Stimulated activated CD4-positive, alpha-beta T cell treated with anti-CD3 and anti-CD28 coated beads, Interleukin-2, amount 100 ng/mL, for 24 hours (primary cell): ENCODE measurements around the gene MRPS7.

ENCODE experiments used
- DNase-seq, 2 donors: peaks; one replicate each; pipeline ENCODE4 v3.0.0-alpha.2; 2020

MRPS7 gene

GRCh38 chr17:75261336-75262111 is at the start of gene MRPS7, which contains the start of gene GGA3:
MRPS7 (plus strand) TSS chr17:75261879; CDS start chr17:75261901, 22 bp downstream.
GGA3 (minus strand) TSS chr17:75261606; CDS start chr17:75261587, 19 bp downstream.
- DNase-seq: peak; percentile 96 to 97

DNA sequence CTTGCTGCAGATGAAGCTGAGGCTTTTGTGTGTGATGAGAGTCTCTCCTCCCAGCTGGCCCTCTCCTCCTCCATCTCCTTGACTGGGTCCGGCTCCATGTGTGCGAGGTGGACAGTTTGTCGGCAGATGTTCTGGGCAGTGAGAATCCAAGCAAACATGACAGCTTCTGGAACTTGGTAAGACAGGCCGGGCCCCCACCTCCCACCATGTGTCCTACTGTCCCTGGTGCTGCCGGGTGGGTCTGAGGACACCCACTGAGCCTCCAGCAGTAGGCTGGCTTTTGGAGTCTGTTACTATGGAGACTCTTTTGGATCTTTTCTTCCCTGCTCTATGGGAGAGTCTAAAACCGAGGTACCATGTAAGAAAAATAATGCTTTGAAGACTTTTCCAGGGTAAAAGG is 43.5 kb upstream of the MRPS7 start:
- no peak for DNase-seq

DNA sequence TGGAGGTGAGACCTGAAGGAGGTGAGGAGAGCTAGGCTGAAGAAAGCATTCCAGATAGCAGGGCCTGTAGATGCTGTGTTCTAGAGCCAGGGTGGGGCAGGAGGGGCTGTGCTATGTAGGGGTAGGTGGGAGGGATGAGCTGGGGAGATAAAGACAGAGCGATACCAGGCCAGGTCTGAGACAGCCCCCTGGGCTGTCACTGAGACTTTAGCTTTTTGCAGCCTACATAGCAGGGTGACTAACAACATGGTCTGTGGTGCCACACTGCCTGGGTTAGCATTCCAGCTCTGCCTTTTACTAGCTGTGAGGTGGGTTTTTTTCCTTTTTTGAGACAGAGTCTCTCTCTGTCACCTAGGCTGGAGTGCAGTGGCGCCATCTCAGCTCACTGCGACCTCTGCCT is 41.9 kb upstream of the MRPS7 start:
- no peak for DNase-seq

DNA sequence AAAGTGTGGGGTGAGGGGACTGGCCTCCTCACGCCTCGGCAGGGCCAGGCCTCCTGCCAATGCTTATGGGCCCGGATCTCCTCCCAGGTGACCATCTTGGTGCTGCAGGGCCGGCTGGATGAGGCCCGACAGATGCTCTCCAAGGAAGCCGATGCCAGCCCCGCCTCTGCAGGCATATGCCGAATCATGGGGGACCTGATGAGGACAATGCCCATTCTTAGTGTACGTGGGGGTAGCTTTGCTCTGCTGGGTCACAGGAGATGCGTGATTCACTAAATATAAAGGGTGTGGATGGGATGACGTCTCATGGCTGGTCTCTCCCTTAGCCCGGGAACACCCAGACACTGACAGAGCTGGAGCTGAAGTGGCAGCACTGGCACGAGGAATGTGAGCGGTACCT is 36.7 kb upstream of the MRPS7 start:
- no peak for DNase-seq

DNA sequence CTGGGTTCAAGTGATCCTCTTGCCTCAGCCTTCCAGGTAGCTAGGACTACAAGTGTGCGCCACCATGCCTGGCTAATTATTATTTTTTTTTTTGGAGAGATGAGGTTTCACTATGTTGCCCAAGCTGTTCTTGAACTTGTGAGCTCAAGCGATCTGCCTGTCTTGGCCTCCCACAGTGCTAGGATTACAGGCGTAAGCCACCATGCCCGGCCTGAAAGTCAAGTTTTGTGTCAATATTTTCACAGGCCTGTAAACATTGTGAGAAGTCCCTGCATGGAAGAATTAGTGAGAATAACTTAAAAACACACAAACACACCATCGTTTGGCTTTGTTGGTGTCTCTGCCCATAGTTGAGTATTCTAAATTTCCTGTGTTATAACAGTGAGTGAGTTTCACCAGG is 34.0 kb upstream of the MRPS7 start:
- no peak for DNase-seq

DNA sequence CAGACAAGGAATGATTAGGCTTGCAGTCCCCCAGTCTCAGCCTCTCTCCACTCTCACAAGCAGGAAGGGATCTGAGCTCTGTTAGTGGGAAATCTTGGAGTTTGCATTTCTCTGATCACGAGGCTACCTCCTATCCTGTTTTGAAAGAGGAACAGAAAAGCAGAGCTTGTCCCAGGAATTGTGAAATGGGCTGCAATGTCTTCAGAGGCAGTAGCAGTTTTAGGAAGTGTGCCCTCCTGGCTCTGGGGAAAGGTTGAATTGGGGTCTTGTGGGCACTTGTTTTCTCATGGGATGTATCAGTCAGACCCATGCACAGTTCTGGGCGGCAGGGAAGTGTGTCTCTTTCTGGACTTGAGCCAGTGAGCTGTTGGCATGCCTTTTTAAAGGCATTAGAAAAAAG is 33.4 kb upstream of the MRPS7 start:
- DNase-seq: no peak

- DNase-seq: no peak
These were observed 32.8 kb upstream of the MRPS7 start for GRCh38 chr17:75228847-75229246.

DNA sequence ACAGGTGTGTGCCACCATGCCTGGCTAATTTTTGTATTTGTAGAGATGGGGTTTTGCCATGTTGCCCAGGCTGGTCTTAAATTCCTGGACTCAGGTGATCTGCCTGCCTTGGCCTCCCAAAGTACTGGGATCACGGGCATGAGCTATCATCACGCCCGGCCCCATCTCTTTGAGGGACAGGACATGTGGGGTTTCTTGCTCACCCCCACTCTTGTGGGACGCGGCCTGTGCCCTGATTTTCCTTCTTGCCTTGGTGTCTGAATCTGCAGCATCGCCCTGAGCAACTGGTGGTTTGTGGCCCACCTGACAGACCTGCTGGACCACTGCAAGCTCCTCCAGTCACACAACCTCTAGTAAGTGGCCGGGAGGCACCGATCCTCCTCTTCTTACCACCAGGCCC is 30.6 kb upstream of the MRPS7 start:
- no peak for DNase-seq

DNA sequence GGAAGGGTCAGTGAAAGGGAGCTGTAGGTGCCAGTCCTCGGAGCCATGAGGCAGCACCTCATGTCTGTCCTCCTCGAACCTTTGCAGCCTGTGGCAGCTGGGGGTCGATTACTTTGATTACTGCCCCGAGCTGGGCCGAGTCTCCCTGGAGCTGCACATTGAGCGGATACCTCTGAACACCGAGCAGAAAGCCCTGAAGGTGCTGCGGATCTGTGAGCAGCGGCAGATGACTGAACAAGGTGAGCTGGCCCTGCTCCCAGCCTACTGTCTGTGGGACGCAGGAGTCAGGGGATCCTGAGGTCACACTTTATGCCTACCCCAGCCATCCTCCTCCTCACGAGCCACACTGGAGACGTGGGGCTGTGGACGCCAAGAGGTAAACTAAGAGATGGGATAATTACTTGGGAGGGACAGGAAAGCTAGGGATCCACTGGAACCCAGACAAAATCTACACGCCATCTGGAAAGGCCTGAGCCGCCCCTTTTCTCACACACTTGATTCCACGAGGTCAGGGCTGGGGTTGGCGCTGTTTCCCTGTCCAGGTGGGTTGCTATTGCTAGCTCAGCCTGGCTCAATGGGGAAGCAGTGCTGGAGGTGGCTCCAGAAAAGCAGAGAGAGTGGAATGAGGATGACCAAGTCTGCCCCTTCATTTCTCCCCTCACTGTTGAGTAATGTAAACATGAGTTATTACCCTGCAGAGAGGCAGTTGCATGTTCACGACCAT is 29.8 kb upstream of the MRPS7 start:
- DNase-seq: no peak

DNA sequence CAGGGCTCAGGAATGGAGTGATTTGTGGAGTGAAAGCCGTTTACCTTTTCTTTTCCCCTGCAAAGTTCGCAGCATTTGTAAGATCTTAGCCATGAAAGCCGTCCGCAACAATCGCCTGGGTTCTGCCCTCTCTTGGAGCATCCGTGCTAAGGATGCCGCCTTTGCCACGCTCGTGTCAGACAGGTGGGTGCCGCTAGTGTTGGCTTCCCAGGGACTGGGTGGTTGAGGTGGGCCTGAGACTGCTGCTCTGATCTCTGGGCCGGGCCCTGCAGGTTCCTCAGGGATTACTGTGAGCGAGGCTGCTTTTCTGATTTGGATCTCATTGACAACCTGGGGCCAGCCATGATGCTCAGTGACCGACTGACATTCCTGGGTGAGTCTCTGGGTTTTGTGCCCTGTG is 28.9 kb upstream of the MRPS7 start:
- no peak for DNase-seq

- no peak for DNase-seq
These were observed 24.3 kb upstream of the MRPS7 start for GRCh38 chr17:75237100-75238014.

DNA sequence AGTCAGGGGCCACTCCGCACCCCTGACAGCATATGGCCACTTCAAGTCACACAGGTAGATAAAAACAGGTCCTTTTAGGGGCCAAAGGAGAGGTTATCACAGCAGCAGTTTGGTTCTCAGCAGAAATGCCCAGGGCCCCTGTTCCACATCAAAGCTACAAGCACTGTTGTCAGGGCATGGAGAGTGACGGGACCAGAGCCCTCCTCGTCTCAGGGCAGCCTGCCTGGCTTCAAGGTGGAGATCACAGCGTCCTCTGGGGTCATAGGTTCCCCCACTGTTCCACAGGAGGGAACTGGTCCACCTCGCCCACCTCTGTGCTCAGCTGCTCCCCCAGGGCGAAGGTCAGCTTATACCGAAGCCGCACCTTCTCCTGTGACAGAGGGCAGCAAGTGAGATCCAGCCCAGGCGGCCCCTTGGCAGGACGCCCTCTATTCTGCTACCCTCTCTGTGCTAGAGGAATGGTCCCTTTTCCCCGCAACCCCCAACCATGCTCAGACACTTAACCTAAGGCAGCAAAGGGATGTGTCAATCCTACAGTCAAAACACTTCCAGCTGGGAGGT is 23.6 kb upstream of the MRPS7 start:
- no peak for DNase-seq

DNA sequence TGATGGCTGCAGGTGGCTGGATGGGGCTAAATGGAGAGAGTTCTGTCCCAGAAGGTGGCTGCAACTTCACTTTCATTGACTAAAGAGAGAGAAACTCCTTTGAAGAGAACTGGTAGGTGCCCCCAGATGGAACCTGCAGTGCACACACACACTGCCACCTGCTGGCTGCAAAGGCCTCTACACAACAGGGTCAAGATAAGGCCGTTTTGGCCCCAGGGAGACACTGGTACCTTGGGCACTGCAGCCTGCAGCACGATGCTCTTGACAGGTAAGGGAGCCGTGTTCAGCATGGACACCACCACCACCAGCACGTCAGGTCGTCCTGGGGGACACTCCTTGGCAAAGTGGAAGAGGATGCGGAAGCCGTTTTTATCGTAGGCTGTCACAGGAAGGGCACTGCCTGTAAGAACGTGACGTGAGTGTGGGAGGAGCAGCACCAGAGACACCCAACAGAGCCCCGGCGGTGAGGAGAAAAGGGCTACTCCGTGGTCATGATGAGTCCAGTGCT is 22.9 kb upstream of the MRPS7 start:
- DNase-seq: peak; percentile 67 to 71

GRCh38 chr17:75239214-75239613 is 22.5 kb upstream of the MRPS7 start:
- no peak for DNase-seq

DNA sequence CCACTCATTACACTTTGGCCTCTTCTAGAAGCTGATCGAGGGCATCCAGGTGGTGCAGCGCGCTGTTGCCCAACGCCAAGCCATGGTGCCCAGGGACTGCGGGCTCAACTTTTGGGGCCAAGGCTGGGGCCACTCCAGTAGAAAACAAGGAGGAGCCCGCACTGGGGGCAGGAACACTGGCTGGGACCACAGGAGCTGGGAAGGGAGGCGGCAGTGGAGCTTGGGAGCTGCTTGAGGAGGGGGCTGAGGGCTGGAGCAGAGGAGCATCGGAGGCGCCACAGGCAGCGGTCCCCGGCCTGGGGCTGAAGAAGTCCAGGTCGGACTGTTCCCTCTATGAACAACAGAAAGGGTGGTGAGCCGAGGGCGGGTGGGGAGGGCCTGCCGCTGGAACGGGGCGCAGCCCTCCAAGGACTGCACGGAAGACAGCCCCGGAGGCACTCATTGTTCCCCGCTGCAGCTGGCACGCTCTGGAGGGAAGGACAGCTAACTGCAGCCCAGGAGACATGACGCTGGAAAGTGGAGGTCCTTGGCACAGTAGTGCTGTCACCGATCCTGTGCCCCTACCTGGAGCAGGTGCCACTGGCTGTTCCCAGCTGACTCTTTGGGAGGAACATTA is 21.8 kb upstream of the MRPS7 start:
- no peak for DNase-seq

DNA sequence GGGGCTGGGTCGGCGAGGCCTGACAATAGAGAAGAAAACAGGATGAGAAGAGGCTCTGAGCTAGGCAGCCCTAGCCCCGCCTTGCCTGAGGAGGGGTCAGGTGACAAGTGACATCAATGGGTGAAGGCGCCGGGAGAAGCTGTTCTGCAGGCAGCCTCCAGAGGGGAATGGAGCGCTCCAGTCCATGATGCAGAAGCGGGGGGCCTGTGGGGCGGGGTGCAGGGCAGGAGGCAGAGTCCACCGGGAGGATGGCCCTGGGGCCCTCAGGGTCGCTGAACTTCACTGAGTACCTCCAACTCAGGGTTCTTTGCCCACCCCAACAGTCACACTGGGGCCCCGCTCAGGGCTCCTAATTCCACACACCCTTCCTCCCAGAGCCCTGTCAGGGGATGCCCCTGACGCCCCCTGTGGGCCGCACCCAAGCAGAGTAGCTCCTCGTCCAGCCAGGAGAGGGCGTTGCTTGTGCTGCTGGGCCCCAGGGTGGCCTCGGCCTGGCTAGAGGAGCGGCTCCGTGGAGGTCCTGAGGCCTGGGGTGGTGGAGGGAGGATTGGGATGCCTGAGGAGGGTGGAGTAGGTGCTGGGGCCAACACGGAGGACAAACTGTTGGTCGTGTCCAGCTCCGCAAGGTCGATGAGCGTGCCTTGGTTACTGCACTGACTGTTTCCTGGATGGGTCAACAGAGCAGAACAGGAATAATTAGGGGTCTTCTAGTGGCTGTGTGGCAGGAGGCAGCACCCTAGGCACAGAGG is 21.1 kb upstream of the MRPS7 start:
- DNase-seq: peak; percentile 59 to 61

DNA sequence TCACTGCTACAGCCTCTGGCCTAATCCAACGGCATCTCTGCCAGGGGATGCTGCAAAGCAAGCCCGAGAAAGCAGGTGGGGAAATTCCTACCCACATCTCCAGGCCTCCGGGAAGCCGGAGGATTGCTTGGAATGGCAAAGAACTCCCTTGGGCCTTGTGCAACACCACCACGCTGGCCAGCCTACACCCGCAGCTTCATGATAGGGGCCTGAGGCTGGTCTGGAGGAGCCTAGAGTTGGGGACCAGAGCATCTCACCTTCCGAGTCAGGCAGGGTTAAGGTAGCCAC is 20.6 kb upstream of the MRPS7 start:
- no peak for DNase-seq

DNA sequence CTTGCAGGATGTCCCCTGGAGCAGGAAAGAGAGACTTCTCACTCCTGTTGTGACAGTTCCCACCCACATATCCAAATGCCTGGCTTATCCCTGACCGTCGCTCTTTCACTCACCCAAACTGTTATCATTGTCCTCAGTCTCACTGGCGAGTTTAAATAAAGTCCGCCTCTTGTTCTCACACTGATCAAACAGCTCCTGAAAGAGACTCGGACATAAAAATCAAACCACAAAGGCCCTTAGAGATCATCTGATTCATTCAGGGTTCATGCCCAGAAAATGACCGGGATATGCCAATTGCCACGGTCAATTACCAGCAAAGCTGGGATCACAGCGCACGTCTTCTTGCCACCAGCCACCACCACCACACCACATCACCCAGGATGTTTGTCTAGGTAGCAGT is 20.2 kb upstream of the MRPS7 start:
- DNase-seq: no peak

GRCh38 chr17:75241996-75242460 is 19.7 kb upstream of the MRPS7 start:
- DNase-seq: peak in 1 of 2 donors; percentile 30

GRCh38 chr17:75242461-75243042 is 19.1 kb upstream of the MRPS7 start:
- peak; percentile 29 to 38 for DNase-seq
